HG03460 (cell line): ENCODE data around the gene RIF1.
"Not testable (repeated sequence)": the region's sequence is repeated elsewhere in the genome, so short reads cannot be mapped to it uniquely, and the experiment has no call there.

Experiments used
- ATAC-seq: cut with Tn5 transposase; IDR thresholded peaks from one replicate; pipeline ENCODE4 v1.9.1; 2021; ENCODE audit not compliant: unreplicated experiment

RIF1 gene

DNA sequence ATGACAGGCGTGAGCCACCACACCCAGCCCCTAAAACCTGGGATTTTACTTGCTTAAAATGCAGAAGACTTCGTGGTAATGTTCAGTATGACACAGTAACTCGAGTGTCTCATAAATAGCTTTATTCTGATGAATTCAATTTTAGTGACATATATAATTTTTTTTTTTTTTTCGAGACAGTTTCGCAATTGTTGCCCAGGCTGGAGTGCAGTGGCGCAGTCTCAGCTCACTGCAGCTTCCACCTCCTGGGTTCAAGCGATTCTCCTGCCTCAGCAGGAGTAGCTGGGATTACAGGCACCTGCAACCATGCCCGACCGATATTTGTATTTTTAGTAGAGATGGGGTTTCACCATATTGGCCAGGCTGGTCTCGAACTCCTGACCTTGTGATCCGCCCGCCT lies 12.0 kb downstream of the RIF1 start:
- not testable (repeated sequence) for ATAC-seq

DNA sequence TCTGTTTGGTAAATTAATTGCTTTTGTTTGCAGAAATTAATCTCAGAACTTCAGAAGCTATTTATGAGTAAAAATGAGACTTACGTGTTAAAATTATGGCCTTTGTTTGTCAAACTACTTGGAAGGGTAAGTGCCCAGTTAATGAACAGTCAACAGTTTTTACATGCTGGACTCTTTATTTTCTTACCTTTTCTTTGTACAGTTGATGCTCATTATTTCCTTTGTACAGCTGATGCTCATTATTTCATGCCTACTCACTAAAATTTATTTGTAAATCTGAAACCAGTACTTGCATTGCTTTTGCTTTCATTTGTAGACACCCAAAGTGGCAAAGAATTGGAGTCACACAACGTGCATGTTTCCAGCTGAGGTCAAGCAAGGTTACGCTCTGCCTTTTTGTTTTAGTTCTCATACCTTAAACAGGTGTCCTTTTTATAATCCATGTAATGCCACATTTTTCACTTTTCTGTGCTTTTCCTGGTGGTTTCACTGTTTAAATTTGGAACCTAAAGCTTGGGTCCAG lies 13.3 kb downstream of the RIF1 start:
- ATAC-seq = no peak

DNA sequence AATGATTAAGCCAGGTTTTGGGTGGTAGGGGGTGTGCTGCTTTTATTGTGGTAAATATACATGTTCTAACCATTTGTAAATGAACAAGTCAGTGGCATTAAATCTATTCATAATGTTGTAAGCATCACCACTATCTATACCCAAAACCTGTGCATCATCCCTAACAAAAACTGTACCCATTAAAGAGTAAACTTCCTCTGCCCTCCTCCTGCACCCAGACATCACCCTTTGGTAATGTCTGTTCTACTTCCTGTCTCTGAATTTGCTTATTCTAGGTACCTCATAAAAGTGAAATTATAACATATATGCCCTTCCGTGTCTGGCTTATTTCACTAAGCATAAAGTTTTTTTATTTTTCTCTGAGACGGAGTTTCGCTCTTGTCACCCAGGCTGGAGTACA lies 14.1 kb downstream of the RIF1 start:
- no peak for ATAC-seq

DNA sequence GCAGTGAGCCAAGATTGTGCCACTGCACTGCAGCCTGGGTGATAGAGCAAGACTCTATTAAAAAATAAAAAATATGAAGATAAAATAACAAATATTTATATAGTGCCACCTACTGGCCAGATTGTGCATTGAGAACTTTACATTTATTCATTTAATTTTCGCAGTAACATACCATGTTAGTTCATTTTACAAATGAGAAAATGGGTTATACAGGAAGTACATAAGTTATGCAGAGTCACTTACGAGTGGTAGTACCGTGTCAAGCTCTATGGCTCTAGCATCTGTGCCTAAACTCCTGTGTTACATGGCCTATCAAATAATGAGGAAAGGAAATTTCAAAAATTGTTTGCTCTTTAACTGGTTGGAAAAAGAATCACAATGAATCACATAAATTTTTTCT lies 27.9 kb downstream of the RIF1 start:
- no peak for ATAC-seq

DNA sequence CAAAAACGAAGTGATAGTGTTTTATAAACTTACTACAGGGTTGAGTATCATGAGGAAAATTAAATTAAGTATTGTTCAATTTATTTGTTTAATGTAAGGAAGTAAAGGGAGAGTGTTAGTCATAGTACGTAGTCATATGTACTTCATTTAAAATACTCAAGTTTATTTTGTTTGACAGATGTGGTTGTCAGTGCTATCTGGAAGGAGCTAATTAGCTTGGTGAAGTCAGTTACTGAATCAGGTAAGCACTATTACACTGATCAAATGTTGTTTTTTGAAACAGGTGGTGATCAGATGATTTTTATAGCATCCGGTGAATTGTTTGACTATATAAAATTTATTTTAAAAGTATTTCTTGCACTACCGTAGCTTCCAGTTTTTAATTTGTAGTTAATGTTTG lies 28.8 kb downstream of the RIF1 start:
- ATAC-seq = no peak

DNA sequence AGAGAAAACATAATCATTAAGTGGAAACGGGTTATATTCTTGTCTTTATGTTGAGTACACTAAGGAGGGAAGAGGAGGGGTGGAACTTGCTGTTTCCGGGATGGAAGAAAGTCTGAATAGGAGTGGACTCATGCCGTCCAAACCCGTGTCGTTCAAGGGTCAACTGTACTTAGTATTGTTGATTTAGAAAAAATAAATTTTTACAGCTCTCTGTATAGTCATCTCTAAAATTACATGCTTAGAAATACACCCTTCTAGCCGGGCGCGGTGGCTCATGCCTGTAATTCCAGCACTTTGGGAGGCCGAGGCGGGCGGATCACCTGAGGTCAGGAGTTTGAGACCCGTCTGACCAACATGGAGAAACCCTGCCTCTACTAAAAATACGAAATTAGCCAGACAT lies 29.4 kb downstream of the RIF1 start:
- no peak for ATAC-seq

DNA sequence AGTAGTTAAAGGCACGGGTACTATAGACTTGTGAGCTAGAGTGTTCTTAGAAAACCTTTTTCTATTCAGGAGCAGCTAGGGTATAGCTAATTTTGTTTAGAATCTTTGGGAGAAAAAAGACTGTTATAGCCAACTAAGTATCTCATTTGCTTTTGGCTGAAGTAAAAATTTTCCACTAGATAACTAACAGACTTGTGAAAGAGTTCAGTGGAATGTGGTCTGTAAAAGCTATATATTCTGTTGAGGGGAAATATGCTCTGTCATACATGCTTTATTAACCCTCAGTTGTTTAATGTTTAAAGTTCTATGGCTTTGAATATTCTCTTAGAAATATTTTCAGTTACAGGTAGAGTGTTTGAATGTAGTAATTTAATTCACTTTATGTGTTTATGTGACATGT lies 49.7 kb downstream of the RIF1 start:
- no peak for ATAC-seq

DNA sequence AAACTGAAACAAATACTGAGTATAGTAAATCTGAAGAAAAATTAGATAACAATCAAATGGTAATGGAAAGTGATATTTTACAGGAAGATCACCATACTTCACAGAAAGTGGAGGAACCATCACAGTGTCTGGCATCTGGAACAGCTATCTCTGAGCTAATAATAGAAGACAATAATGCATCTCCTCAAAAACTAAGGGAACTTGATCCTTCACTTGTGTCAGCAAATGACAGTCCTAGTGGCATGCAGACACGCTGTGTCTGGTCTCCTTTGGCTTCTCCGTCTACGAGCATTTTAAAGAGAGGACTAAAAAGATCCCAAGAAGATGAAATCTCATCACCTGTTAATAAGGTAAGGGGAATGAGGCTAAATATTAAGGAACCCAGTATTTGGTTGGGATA lies 56.1 kb downstream of the RIF1 start:
- ATAC-seq = no peak

DNA sequence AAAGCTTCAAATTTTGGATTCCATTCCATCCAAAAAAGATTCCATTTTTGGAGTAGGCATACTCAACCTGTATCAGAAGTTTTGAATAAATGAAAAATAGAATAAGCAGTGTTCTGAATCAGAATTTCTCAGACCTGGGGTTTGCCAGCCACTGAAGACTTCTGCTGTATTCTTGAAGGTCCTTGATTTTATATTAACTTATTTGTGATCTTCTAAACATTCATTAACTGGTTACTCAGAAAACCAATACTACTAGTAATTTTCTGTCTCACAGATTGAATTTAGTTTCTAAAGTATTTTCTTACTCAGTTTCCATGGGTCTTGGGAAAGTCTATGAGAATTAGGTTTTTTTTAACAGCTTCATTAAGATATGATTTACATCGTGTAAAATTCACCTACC lies 60.9 kb downstream of the RIF1 start:
- no peak for ATAC-seq

DNA sequence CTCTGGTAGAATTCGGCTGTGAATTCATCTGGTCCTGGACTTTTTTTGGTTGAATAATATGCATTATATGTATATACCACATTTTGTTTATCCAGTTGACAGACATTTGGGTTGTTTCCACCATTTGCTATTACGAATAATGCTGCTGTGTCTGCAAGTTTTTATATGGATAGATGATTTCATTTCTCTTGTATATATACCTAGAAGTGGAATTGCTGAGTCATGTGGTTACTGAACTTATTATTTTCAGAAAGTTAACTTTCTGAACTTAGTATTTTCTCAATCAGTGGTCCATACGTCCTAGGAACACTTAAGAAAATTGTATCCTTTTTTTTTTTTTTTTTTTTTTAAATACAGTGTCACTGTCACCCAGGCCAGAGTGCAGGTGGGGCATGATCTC lies 63.3 kb downstream of the RIF1 start:
- no peak for ATAC-seq

DNA sequence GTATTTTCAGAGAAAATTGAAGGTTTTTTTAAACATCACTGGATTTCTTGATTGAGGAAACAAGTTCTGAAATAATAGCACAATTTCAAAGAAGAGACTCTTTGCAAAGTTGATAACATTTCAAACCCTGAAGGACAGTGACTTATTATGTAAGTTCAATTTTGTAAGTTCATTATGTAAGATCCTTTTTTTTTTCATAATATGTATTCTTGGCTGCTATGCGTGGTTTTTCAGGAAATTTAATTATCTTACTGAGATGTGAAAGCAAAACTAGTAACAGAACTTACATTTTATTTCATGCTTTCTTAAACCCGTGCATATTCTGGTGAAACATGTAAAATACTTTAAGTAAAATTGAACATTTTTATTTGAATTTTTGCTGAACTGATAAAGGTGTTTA lies 65.4 kb downstream of the RIF1 start:
- no peak for ATAC-seq

DNA sequence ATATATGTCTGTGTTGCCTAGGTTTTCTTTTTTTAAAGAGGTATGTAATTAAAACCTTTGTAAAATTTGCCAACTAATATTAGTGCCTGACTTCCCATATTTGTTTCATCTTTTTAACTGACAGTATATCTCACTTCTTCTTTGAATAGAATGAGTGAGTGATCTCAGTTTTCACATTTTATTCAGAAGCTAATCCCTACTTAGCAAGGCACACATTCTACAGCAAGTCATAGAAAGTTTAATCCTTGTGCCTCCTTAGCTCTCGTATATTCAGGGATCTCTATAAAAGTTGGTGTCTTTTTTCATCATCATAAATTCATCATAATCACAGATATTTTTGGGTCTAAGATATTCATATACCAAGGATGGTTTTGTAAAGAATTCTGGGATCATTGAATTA lies 66.6 kb downstream of the RIF1 start:
- no peak for ATAC-seq

DNA sequence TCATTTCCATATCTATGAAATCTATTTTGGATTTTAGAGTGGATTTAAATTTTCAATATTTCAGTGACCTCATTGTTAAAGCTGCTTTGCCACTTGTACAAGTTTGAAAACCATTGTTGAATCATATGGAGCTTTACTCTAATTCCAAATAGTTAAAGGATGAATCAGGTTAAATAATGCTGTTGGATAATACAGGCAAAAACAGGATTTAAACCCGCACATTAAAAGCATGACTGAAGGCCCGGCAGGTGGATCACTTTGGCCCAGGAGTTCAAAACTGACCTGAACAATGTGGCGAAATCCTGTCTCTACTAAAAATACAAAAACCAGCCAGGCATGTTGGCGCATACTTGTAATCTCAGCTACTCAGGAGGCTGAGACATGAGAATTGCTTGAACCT lies 68.3 kb downstream of the RIF1 start:
- ATAC-seq = no peak

DNA sequence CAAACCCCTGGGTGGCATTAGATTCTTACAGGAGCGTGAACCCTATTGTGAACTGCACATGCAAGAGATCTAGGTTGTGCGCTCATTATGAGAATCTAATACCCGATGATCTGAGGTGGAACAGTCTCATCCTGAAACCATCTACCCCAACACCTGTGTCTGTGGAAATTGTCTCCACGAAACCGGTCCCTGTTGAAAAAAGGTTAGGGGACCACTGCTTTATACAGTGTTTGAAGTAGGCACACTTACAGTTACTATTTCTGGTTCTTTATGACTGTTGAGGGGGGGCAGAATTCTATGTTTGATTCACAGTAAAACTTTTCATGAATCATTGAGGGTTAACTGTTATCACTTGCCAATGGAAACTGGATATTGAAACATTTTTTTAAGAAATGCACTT lies 72.0 kb downstream of the RIF1 start:
- ATAC-seq = no peak

DNA sequence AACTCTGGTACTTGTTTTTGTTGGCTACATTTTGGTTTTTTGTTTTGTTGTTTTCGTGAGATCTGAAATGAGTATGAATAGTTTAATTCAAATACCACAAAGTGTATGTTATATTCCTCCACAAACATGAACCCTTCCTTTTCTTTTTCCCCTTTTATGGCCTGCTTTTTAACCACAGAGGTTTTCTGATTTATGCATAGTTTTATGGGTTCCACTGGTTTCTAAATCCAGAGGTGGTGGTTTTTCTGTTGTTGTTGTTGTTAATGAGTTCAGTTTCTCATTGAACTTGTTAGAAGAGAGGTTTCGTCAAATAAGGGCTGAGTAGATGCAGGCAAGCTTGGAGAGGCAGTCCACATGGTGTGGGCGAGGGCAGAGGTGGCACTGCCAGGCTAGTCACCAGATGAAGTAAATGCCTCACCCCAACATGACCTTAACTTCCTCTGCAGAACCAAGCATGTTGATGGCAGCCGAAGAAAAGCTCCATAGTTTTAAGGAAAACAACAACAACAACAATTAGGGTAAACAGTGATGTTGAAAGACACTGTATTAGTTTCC lies 72.5 kb downstream of the RIF1 start:
- ATAC-seq = no peak

DNA sequence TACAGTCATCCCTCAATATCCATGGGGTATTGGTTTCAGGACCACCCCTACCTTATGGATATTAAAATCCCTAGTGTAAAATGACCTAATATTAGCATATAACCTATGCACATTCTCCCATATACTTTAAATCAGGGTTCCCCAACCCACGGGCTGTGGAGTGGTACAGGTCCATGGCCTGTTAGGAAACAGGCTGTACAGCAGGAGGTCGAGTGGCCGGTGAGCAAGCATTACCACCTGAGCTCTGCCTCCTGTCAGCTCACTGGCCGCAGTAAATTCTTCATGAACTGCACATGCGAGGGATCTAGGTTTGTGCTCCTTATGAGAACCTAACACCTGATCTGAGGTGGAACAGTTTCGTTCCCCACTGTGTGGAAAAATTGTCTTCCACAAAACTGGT lies 73.8 kb downstream of the RIF1 start:
- ATAC-seq = no peak

DNA sequence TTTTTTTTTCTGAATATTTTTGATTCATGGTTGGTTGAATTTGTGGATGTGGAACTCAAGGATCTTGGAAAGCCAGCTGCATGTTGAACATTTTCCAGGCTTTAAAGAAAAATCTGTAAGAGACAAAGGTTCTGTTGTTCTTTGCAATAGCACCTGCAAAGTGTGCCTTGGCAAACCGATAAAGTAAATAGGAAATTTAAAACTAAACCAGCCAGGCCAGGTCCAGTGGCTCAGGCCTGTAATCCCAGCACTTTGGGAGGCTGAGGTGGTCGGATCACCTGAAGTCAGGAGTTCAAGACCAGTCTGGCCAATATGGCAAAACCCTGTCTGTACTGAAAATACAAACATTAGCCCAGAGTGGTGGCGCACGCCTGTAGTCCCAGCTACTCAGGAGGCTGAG lies 74.4 kb downstream of the RIF1 start:
- ATAC-seq = no peak

DNA sequence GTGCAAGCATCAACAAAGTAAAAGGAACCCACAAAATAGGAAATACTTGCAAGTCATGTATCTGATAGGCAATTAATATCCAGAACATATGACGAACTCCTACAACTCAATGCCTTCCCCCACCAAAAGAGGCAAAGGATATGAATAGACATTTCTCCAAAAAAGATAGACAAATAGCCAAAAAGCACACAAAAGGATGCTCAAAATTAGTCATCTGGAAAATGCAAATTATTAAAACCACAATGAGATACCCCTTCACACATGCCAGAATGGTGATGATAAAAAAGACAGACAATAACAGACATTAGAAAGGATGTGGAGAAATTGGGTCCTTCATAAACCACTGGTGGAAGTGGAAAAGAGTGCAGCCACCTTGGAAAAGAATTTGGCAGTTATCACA lies 76.4 kb downstream of the RIF1 start:
- ATAC-seq = no peak

DNA sequence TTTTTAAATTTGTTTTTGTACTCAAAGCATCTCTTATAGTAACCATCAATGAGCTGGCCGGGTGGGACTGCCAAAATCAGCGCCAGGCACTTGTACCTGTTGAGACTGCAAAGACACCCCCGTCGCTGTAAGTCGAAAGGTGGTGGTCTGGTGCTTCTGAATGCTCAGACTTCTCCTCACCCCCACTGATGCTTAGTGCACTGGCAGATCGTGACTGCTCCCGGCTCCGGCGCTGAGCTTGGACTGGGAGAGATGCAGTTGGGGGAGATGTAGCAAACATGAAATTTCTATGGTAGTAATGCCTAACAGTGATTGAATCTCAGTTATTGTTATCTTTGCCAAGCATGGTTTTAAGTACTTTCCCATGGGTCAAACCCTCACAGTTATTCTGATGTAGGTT lies 80.6 kb downstream of the RIF1 start:
- ATAC-seq = no peak

DNA sequence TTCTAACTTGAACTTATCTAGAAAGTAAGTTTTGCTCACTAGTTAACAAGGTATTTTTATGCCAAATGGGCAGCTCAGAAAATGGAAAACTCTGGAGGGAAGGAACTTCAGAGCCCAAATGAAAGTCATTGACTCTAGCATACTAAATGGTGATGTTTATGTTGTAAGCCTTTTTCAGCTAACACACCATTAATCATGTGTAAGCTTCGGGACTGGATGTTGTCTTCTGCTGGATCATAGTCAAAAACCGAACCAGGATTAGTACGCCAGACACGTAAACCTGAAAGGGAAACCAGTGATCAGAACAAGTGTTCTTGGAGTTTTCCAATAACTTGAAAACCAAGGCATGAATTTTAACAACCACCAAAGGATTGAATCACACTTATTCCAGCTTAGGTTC lies 81.8 kb downstream of the RIF1 start:
- no peak for ATAC-seq

DNA sequence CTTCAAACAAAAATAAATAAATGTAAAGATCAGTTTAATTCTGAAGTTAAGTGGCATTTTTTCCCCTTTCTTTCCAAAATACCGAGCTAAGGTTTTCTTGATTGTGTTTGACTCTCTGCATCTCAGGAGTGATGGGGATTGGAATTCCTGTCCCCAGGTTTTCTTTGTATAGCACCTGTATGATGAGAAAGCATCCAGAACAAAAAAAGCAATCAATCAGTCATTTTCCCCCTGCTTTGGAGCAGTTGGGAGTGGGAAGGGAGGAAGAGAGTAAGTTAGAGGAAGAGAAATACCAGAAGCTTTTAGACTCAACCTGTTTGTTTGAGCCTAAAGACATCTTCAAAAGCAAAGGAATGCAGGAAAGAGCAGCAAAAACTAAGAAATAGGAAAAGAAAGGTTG lies 88.5 kb downstream of the RIF1 start:
- ATAC-seq = no peak

DNA sequence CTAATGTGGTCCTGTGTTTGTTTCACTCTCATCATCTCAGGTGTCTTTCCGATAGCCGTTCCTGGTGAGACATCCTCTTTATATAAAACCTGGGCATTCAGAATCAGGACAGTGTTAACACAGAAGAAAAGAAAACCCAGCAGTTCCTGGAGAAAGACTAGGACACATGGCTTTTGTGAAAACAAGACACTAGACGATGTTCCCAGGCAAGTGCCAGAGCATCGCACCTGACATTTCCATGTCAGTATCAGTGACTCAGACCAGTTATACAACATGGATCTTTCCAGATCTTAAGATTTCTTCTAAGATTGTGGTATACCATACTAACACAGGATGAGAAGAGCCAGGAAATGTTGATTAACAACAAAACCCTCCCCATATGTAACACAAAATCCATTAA lies 96.5 kb downstream of the RIF1 start:
- ATAC-seq = no peak

DNA sequence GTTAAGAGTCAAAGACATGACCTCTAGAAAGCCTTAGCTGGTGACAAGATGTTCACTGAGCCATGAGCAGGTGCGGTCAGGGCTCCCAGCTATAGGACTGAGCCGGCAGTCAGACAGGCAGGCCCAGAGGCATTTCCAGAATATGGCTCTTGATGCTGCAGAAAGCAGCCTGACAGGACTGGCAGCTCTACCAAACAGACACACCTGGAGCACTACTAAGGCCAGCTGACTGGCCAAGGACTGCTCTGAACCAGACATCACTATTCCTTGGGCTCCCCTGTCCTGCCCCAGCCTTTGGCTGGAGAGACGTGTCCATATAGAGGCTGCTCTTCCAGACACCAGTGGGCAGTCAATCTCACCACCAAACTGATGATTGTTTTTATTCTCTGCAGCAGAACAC lies 98.8 kb downstream of the RIF1 start:
- ATAC-seq = no peak

DNA sequence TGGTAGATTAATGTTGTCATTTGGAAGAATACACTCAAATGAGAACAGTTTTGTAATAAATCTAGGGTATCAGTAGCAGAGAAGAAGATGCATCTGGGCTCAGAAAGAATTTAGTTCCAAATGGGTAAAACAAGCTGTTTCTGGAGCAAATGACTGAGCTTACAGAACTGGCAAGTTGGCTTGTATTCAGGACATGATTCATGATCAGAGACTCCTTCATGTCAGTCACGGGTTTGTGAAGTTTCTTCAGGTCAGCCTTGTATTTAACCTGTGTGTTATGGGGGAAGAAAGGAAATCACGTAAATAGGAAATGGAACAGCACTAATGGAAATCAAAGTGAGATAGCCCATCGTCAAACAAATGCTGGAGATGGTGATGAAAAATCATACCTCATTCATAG lies 109.1 kb downstream of the RIF1 start:
- ATAC-seq = no peak
